GM19035 (cell line): ENCODE measurements around the gene SPAG17.

Experiments used
- ATAC-seq: cut with Tn5 transposase; IDR thresholded peaks from one replicate; pipeline ENCODE4 v1.9.1; 2021; ENCODE audit not compliant: unreplicated experiment

Gene SPAG17

GRCh38 chr1:117919376-117919775, 265.7 kb downstream of the SPAG17 start:
- ATAC-seq = no peak

- ATAC-seq = no peak
Observed at GRCh38 chr1:117911051-117911450, 274.0 kb downstream of the SPAG17 start.

- ATAC-seq = no peak
Observed at GRCh38 chr1:117905019-117905418, 280.0 kb downstream of the SPAG17 start.

- no peak for ATAC-seq
Observed at GRCh38 chr1:117904485-117904884, 280.5 kb downstream of the SPAG17 start.
